MM.1S (cell line): Measurements from ENCODE around the gene WDR13.

Source experiments
- EZH2phosphoT487 ChIP-seq: fragments of 300-600 bp; sonication (generic); IDR thresholded peaks from 2 replicates; pipeline ENCODE4 v1.6.1; 2018; ENCODE audit warnings: antibody characterized with exemption, low read length
- TF ChIP-seq, protein P1 (sequence below): fragments of 300-600 bp; sonication (generic); IDR thresholded peaks from 2 replicates; pipeline ENCODE4 v1.5.1; 2016; ENCODE audit warnings: antibody characterized with exemption, low read length, mixed read lengths

DNA sequence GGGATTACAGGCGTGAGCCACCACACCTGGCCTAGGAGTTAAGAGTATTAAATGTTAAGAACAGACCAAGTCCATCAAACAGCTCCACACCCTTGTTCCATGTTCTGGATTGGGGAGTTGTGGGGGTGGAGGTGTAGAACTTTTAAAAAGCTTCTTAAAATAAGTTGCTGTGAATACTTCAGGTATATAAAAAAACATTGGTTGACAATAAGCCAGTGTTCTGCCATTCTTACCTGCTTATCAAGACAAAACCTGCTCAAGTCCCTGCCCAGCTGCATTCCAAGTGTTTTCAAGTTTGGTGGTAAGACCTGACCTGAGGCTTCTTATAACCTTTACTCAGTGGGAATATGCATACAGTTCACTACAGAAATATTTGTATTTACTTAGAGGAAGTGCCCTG is 16.6 kb upstream of the WDR13 start:
- TF ChIP-seq, protein P1, sequence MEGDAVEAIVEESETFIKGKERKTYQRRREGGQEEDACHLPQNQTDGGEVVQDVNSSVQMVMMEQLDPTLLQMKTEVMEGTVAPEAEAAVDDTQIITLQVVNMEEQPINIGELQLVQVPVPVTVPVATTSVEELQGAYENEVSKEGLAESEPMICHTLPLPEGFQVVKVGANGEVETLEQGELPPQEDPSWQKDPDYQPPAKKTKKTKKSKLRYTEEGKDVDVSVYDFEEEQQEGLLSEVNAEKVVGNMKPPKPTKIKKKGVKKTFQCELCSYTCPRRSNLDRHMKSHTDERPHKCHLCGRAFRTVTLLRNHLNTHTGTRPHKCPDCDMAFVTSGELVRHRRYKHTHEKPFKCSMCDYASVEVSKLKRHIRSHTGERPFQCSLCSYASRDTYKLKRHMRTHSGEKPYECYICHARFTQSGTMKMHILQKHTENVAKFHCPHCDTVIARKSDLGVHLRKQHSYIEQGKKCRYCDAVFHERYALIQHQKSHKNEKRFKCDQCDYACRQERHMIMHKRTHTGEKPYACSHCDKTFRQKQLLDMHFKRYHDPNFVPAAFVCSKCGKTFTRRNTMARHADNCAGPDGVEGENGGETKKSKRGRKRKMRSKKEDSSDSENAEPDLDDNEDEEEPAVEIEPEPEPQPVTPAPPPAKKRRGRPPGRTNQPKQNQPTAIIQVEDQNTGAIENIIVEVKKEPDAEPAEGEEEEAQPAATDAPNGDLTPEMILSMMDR = no peak
- no peak for TF ChIP-seq EZH2phosphoT487
